ENCODE measurements around the gene ALG5.

DNA sequence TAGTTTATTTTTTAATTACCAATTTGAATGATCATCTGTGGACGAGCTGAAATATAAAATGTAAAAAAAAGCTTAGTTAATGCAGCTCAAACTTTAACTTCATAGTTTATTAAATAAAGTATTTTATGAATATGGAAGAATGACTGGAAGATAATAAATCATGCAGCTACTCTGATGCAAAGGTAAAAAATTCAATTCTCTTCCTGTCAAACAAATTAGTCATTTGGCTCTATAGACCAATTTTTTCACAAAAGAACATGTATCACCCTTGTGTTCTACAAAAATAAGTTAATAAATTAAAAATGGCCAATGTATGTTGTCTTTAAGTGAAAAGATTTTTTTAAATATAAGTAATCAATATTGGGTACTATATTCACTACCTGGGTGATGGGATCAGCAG lies 27.6 kb upstream of the ALG5 start:
- TF ChIP-seq POLR2AphosphoS5 (IDR thresholded peaks at IDR 0.05; ENCODE audit: insufficient read depth in 1 of 2, low read depth in 1 of 2) (no peak), POLR2A (IDR thresholded peaks at IDR 0.05) (no peak)
- TF ChIP-seq, protein P1, sequence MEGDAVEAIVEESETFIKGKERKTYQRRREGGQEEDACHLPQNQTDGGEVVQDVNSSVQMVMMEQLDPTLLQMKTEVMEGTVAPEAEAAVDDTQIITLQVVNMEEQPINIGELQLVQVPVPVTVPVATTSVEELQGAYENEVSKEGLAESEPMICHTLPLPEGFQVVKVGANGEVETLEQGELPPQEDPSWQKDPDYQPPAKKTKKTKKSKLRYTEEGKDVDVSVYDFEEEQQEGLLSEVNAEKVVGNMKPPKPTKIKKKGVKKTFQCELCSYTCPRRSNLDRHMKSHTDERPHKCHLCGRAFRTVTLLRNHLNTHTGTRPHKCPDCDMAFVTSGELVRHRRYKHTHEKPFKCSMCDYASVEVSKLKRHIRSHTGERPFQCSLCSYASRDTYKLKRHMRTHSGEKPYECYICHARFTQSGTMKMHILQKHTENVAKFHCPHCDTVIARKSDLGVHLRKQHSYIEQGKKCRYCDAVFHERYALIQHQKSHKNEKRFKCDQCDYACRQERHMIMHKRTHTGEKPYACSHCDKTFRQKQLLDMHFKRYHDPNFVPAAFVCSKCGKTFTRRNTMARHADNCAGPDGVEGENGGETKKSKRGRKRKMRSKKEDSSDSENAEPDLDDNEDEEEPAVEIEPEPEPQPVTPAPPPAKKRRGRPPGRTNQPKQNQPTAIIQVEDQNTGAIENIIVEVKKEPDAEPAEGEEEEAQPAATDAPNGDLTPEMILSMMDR (IDR thresholded peaks at IDR 0.05) = no peak

All from vagina (tissue), 2 donors.